Measurements from ENCODE around the gene HK2.

Gene HK2

GRCh38 chr2:74814102-74814501, 19.8 kb upstream of the HK2 start:
- DNase-seq (ENCODE audit: extremely low read depth, low read depth) = no peak
- TF ChIP-seq, protein P1, sequence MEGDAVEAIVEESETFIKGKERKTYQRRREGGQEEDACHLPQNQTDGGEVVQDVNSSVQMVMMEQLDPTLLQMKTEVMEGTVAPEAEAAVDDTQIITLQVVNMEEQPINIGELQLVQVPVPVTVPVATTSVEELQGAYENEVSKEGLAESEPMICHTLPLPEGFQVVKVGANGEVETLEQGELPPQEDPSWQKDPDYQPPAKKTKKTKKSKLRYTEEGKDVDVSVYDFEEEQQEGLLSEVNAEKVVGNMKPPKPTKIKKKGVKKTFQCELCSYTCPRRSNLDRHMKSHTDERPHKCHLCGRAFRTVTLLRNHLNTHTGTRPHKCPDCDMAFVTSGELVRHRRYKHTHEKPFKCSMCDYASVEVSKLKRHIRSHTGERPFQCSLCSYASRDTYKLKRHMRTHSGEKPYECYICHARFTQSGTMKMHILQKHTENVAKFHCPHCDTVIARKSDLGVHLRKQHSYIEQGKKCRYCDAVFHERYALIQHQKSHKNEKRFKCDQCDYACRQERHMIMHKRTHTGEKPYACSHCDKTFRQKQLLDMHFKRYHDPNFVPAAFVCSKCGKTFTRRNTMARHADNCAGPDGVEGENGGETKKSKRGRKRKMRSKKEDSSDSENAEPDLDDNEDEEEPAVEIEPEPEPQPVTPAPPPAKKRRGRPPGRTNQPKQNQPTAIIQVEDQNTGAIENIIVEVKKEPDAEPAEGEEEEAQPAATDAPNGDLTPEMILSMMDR (IDR thresholded peaks at IDR 0.05; ENCODE audit: low read depth, low read length) = no peak

DNA sequence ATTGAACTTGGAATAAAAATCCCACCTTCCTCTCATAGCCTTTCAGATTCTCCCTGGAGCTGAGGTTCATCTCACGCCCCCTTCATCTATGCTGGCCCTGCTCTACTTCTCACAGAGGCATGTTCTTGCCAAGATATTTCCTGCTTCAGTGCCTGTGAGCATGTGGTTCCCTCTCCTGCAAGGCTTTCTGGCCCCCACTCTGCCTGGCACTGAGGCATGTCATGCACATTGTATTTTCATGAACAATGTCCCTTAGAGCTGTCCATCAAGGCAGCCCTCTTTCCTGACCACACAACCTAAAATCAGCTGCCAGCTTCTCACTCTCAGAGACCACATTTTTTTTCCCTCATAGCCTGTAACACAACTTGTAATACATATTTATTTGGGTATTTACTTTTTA, 18.0 kb upstream of the HK2 start:
- DNase-seq (ENCODE audit: extremely low read depth, low read depth) = no peak
- TF ChIP-seq, protein P1 (IDR thresholded peaks at IDR 0.05; ENCODE audit: low read depth, low read length) = no peak

DNA sequence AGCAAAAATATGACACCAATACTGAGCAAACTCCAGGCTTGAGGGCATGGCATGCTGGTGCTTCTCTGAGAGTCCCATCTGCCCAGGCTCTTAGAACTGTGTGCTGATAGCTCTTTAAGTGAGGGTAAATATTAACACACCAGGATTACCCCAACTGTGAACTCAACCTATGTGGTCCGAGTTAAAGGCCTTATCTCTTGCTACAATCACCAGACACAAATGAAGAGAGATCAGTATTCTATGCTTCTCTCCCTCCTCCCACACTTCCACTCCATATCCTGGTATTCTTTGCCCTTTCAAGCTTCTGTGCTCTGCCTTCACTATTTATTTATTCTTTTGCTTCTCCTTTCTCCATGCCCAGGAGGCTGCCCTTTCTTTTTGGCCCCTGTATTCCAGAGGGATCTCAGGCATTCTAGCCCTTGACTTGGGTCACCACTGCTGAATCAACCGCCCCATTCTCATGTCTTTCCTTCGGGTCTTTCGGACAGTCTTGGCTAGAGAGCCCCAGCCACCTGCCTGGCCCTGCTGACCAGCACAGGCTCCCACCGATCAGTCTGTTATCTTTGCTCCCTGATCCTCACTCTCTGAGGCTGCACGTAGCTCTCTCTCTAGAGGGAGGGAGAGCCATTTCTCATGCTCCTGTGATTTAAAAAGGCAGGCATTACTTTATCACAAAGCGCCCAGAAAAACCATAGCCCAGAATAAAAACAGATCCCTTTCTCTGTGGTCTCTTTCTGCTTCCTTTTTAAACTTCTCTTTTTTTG, 17.2 kb upstream of the HK2 start:
- no peak for DNase-seq (ENCODE audit: extremely low read depth, low read depth)
- TF ChIP-seq, protein P1 (IDR thresholded peaks at IDR 0.05; ENCODE audit: low read depth, low read length) = no peak

DNA sequence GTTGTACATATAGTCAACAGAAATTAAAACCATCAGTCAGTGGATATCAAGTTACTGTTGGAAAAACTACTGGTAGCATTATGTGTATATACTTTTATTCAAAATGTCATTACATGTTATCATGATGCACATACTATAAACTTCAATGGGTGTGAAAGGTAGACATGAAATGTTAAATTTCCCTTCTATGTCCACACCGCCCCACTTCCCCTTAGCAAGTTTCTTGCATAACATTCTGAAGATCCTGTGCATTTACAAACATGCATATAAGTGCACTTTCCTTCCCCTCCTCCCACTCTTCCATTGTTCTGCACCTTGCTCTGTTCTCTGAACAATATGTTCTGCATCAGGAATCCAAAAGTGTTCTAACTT, 16.6 kb upstream of the HK2 start:
- TF ChIP-seq, protein P1 (IDR thresholded peaks at IDR 0.05; ENCODE audit: low read depth, low read length) = no peak

GRCh38 chr2:74819702-74820101, 14.2 kb upstream of the HK2 start:
- no peak for DNase-seq (ENCODE audit: extremely low read depth, low read depth)
- TF ChIP-seq, protein P1 (IDR thresholded peaks at IDR 0.05; ENCODE audit: low read depth, low read length) = no peak

More for the DNA sequence above, 16.6 kb upstream of the HK2 start:
- no peak for DNase-seq (ENCODE audit: extremely low read depth, low read depth)

GRCh38 chr2:74821177-74822126, 12.5 kb upstream of the HK2 start:
- TF ChIP-seq, protein P1 (IDR thresholded peaks at IDR 0.05; ENCODE audit: low read depth, low read length) = no peak
- DNase-seq (ENCODE audit: extremely low read depth, low read depth) = no peak
